HS-27A (cell line): ENCODE results near the gene TTC33.
"Not testable (repeated sequence)": the region's sequence is repeated elsewhere in the genome, so short reads cannot be mapped to it uniquely, and the experiment has no call there.

Source experiments
- DNase-seq: peaks from one replicate; pipeline ENCODE4 v3.0.0-alpha.2; 2012; ENCODE audit warnings: low read depth, missing footprints

TTC33 gene, protein sequence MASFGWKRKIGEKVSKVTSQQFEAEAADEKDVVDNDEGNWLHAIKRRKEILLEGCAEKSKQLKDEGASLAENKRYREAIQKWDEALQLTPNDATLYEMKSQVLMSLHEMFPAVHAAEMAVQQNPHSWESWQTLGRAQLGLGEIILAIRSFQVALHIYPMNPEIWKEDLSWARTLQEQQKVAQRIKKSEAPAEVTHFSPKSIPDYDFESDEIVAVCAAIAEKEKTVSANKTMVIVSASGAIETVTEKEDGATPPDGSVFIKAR

GRCh38 chr5:40755407-40756365 lies at the start of gene TTC33:
TSS of gene TTC33 (minus strand) at chr5:40755961. CDS start at chr5:40747018, 8,943 bp downstream.
- peak; percentile 76 for DNase-seq

- DNase-seq: no peak
Measured at GRCh38 chr5:40801771-40802562, 46.2 kb upstream of the TTC33 start.

DNA sequence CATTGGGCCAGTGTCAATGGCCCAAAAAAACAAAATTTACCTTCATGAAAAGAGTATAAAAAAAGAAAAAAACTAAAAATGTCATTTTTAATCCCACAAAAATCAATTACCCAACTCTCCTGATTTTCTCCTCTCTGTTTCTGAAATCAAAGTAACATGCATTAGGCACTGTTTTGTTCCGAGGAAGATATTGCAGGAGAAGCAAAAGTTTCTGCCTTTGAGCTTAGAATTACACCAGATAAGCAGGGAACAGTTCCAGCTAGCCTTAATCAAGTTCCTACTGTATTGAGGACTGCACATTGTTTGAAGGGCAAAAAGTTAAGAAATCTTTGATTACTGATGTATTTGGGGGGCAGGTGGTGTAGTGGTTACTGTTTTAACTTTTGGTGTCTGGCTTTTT lies 43.5 kb upstream of the TTC33 start:
- DNase-seq: no peak

- no peak for DNase-seq
Measured at GRCh38 chr5:40798801-40799210, 43.0 kb upstream of the TTC33 start.

- DNase-seq: peak; percentile 71
Measured at GRCh38 chr5:40798012-40798800, 42.4 kb upstream of the TTC33 start, which contains the start of gene PRKAA1. TSS of gene PRKAA1 (minus strand) at chr5:40798374. CDS start at chr5:40798189, 185 bp downstream.

DNA sequence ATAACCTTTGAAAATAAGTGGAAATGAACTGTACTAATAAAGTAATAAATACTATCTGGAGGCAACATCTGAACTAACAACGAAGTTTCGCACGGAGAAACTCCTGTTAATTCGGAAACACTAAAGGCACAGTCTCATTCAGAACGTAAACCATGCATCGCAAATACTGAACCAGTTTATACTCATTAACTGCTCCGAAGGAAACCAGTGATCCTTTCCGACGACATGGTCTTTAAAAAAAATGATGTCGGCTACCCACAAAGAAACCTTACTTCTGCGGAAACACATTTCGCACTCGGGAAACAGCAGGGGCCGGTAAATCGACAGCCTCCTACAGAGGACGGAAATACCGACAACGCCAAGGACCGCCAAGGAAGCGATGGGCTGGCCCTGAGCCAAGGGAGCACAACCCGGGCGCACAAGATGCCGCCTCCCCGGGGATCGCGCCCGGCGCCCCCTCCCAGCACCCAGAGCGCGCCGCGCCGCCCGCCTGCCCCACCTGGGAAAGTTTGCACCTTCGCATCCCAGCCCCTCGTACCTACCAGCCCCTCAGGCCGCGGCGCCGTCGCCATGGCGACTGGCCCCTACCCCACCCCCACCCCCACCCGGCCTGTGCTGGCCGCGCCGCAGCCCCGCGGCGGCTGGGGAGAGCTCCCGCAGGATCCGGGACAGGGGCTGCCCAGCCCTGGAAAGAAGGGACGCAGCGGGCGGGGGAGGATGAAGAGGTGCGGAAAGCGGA lies 41.7 kb upstream of the TTC33 start:
- DNase-seq: peak; percentile 67

GRCh38 chr5:40796487-40796889 lies 40.7 kb upstream of the TTC33 start:
- DNase-seq: no peak

DNA sequence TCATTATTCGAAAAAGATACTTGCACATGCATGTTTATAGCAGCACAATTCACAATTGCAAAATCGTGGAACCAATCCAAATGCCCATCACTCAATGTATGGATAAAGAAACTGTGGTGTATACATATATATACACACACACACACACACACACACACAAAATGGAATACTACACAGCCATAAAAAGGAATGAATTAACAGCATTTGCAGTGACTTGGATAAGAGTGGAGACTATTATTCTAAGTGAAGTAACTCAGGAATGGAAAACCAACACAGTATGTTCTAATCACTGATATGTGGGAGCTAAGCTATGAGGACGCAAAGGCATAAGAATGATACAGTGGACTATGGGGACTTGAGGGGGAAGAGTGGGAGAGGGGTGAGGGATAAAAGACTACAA lies 39.1 kb upstream of the TTC33 start:
- DNase-seq: not testable (repeated sequence)

DNA sequence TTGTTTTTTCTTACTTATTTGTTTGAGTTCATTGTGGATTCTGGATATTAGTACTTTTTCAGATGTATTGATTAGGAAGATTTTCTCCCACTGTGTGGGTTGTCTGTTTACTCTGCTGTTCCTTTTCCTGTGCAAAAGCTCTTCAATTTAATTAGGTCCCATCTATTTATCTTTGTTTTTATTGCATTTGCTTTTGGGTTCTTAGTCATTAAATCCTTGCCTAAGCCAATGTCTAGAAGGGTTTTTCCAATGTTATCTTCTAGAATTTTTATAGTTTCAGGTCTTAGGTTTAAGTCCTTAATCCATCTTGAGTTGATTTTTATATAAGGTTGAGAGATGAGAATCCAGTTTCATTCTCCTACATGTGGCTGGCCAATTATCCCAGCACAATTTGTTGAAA lies 38.6 kb upstream of the TTC33 start:
- DNase-seq: not testable (repeated sequence)

DNA sequence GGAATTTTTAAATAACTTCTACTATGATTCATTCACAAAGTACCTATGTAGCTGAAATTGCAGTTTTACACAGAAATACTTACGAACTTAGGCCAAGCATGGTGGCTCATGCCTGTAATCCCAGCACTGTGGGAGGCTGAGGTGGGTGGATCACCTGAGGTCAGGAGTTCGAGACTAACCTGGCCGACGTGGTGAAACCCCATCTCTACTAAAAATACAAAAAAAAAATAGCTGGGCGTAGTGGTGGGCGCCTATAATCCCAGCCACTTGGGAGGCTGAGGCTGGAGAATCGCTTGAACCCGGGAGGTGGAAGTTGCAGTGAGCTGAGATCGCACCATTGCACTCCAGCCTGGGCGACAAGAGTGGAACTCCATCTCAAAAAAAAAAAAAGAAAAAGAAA lies 36.9 kb upstream of the TTC33 start:
- DNase-seq: not testable (repeated sequence)

GRCh38 chr5:40791715-40792139 lies 36.0 kb upstream of the TTC33 start:
- no peak for DNase-seq

DNA sequence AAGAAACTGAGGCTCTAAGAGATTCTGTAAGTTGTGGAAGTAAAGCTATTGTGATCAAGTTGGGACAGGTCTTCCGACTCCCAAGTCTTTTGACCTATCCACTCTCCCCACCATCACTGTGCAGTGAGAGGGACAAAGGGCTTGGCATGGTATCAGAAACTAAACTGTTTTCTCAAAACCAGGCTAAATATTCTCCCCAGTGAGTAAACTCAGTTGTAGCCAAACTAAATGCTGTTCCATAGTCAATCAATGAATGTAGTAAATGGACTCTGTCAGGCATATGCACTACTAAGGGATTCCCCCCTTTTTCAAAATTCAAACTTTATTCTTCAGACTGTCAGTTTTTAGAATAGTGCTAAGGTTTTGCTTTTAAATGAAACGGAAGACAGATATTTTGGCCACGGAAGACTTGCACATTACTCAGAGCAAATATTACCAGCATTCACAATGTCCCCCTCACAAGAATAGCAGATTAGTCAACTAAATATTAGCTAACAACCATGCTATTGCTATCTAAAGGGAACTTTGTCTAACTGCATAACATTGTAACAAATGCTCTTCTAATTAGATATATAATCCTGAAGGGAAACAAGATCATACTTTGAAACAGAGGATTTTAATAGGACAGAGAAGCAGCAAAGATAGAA lies 35.3 kb upstream of the TTC33 start:
- DNase-seq: no peak

GRCh38 chr5:40788941-40789340 lies 33.2 kb upstream of the TTC33 start:
- not testable (repeated sequence) for DNase-seq

DNA sequence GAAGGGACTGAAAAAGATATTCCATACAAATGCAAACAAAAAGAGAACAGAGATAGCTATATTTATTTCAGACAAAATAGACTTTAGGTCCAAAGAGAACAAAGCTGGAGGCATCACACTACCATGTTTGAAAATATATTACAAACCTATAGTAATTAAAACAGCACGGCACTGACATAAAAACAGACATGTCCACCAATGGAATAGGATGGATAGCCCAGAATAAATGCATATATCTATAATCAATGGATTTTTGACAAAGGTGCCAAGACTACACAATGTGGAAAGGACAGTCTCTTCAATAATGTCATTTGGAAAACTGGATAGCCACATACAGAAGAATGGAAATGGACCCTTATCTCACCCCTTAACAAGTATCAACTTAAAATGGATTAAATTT lies 32.2 kb upstream of the TTC33 start:
- DNase-seq: no peak

DNA sequence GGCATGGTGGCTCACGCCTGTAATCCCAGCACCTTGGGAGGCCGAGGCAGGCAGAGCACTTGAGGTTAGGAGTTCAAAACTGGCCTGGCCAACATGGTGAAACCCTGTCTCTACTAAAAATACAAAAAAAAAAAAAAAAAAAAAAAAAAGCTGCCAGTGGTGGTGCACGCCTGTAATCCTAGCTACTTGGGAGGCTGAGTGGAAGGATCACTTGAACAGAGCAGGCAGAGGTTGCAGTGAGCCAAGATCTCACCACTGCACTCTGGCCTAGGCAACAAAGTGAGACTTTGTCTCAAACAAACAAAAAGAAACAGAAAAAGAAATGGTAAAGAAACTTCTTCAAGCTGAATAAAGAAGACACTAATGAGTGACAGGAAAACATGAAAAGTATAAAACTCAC lies 30.9 kb upstream of the TTC33 start:
- DNase-seq: not testable (repeated sequence)

DNA sequence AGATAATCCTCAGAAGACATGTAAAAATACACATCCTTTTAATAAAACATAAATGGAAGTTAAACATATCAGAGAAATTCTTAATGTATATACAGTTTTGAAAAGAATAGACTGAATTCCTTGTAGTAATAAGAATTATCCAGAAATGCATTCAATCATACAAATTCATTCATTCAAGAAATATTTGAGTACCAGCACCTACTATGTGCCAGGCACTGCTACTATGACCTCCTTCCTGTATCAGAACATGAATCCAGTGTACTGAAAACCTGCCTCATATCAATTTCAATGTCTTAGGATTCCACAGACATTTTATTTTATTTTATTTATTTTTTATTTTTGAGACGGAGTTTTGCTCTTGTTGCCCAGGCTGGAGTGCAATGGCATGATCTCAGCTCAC lies 29.2 kb upstream of the TTC33 start:
- no peak for DNase-seq

- DNase-seq: no peak
Measured at GRCh38 chr5:40784027-40784653, 28.4 kb upstream of the TTC33 start.

GRCh38 chr5:40781843-40782409 lies 26.2 kb upstream of the TTC33 start:
- DNase-seq: no peak

DNA sequence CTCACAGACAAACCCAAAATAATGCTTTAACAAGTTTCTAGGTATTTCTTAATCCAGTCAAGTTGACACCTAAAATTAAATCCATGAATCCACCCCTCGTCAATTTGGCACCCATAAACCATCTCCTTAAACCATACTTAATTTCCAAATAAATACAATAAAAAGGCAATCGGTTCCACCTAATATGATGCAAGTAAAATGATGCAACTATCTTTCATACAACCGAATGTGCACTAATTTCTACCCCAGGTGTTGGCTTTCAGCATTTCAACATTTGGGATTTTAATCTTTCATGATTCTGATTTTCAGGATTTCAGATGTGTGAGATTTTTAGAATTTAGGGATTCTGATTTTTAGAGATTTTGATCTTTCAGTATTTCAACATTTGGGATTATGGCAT lies 25.1 kb upstream of the TTC33 start:
- DNase-seq: no peak
